IMR-90 (cell line): Measurements from ENCODE around the gene MAGI1. TPM values are rescaled to one million over a fixed set of nuclear protein-coding genes. Genes with fewer than 3 reads are reported as not detected.

Experiments used
- ATAC-seq: fragments of 200-7000 bp; cut with Tn5 transposase; 2 replicates; pipeline ENCODE4 v1.9.1; 2020; ENCODE audit warnings: low read depth, mild to moderate bottlenecking, moderate library complexity
- BruUV-seq: library from RNA; stranded (reverse); fragments of 400-500 nt; replicated peaks from 2 replicates; lab custom pipeline; 2021; lab: Mats Ljungman, UMichigan
- CTCF ChIA-PET: fragments of 300-600 bp; formaldehyde crosslinking; extraction: SDS; loops from one replicate; lab custom pipeline; 2021; ENCODE audit warnings: antibody characterized with exemption; lab: Yijun Ruan, JAX
- POLR2A ChIA-PET: fragments of 300-600 bp; sonication (Branson Sonifier 250); formaldehyde crosslinking; loops from one replicate; lab custom pipeline; 2022; ENCODE audit warnings: antibody characterized with exemption; ENCODE audit not compliant: unreplicated experiment; lab: Charles Lee
- DNase-seq: peaks from one replicate; pipeline ENCODE4 v3.0.0; 2013
- H2AFZ ChIP-seq: replicated peaks from 2 replicates; pipeline ENCODE3; 2013; ENCODE audit warnings: low read length, mild to moderate bottlenecking; ENCODE audit not compliant: poor library complexity
- H2AK5ac ChIP-seq: 2 replicates; pipeline ENCODE4 v1.6.1; 2013; ENCODE audit warnings: low read depth, low read length, inconsistent platforms
- H2AK9ac ChIP-seq: replicated peaks from 2 replicates; pipeline ENCODE3; 2013; ENCODE audit warnings: mild to moderate bottlenecking, low read depth, low read length, moderate library complexity; ENCODE audit not compliant: poor library complexity
- H2BK120ac ChIP-seq: 2 replicates; pipeline ENCODE4 v1.6.1; 2013; ENCODE audit warnings: low read depth, low read length, inconsistent platforms
- H2BK15ac ChIP-seq: 3 replicates; pipeline ENCODE4 v1.6.1; 2013; ENCODE audit warnings: low read depth, low read length, inconsistent platforms
- H2BK20ac ChIP-seq: 2 replicates; pipeline ENCODE4 v1.6.1; 2013; ENCODE audit warnings: low read depth, mild to moderate bottlenecking, inconsistent platforms, low read length, moderate library complexity
- H2BK5ac ChIP-seq: 2 replicates; pipeline ENCODE4 v1.6.1; 2013; ENCODE audit warnings: mild to moderate bottlenecking, low read depth, low read length, inconsistent platforms; ENCODE audit not compliant: poor library complexity, severe bottlenecking
- H3K14ac ChIP-seq: replicated peaks from 2 replicates; pipeline ENCODE4 v1.6.1; 2013; ENCODE audit warnings: low read depth, low read length, inconsistent platforms
- H3K18ac ChIP-seq: 2 replicates; pipeline ENCODE4 v1.6.1; 2013; ENCODE audit warnings: low read depth, low read length, control low read depth
- H3K23ac ChIP-seq: 2 replicates; pipeline ENCODE4 v1.6.1; 2013; ENCODE audit warnings: low read depth, low read length, inconsistent platforms
- H3K27ac ChIP-seq: 2 replicates; pipeline ENCODE4 v1.5.1; 2013; ENCODE audit warnings: mild to moderate bottlenecking, control low read depth, low read length; ENCODE audit not compliant: insufficient read depth
- H3K27me3 ChIP-seq: 2 replicates; pipeline ENCODE4 v1.6.1; 2013; ENCODE audit warnings: low read length; ENCODE audit not compliant: control insufficient read depth, insufficient read depth
- H3K36me3 ChIP-seq: 2 replicates; pipeline ENCODE4 v1.6.1; 2013; ENCODE audit warnings: low read length, mixed read lengths; ENCODE audit not compliant: control insufficient read depth, insufficient read depth
- H3K4ac ChIP-seq: 2 replicates; pipeline ENCODE4 v1.6.1; 2013; ENCODE audit warnings: low read depth, low read length, inconsistent platforms
- H3K4me1 ChIP-seq: 2 replicates; pipeline ENCODE4 v1.6.1; 2013; ENCODE audit warnings: low read length, mixed read lengths; ENCODE audit not compliant: control insufficient read depth, insufficient read depth
- H3K4me2 ChIP-seq: 2 replicates; pipeline ENCODE4 v1.6.1; 2013; ENCODE audit warnings: low read depth, mild to moderate bottlenecking, control low read depth, low read length, moderate library complexity
- H3K4me3 ChIP-seq: 2 replicates; pipeline ENCODE4 v1.5.1; 2013; ENCODE audit warnings: low read depth, mild to moderate bottlenecking, control low read depth, low read length, moderate library complexity; ENCODE audit not compliant: insufficient read depth
- H3K56ac ChIP-seq: 2 replicates; pipeline ENCODE4 v1.6.1; 2013; ENCODE audit warnings: low read length, inconsistent platforms; ENCODE audit not compliant: insufficient read depth; ENCODE audit errors: extremely low read depth
- H3K79me1 ChIP-seq, 2 experiments: 2 replicates each; pipeline ENCODE4 v1.6.1; 2013; ENCODE audit warnings: low read length in 2 of 2, inconsistent platforms in 1 of 2, low read depth in 1 of 2
- H3K9ac ChIP-seq: 2 replicates; pipeline ENCODE4 v1.6.1; 2013; ENCODE audit warnings: low read depth, low read length, control low read depth
- H3K9me1 ChIP-seq: 2 replicates; pipeline ENCODE4 v1.6.1; 2013; ENCODE audit warnings: low read length, inconsistent platforms; ENCODE audit not compliant: insufficient read depth
- H3K9me3 ChIP-seq: 2 replicates; pipeline ENCODE4 v1.6.1; 2013; ENCODE audit warnings: low read length; ENCODE audit not compliant: control insufficient read depth, insufficient read depth
- H4K20me1 ChIP-seq: 2 replicates; pipeline ENCODE4 v1.6.1; 2013; ENCODE audit warnings: low read length, inconsistent platforms; ENCODE audit not compliant: insufficient read depth
- H4K5ac ChIP-seq: 2 replicates; pipeline ENCODE4 v1.6.1; 2013; ENCODE audit warnings: mild to moderate bottlenecking, low read depth, low read length, control low read depth
- H4K8ac ChIP-seq, 2 experiments: 2 replicates each; pipeline ENCODE4 v1.6.1; 2013; ENCODE audit warnings: low read depth in 2 of 2, low read length in 2 of 2, control low read depth in 1 of 2, inconsistent platforms in 1 of 2
- H4K91ac ChIP-seq: 2 replicates; pipeline ENCODE4 v1.6.1; 2013; ENCODE audit warnings: low read depth, low read length, inconsistent platforms; ENCODE audit not compliant: insufficient read depth
- BHLHE40 ChIP-seq: fragments of 150-350 bp; IDR thresholded peaks from 2 replicates; pipeline ENCODE4 v1.6.1; 2016; ENCODE audit warnings: mild to moderate bottlenecking, low read depth, low read length
- CEBPB ChIP-seq: IDR thresholded peaks from 2 replicates; pipeline ENCODE4 v1.6.1; 2012; ENCODE audit warnings: low read depth, low read length, improper control_type of control experiment
- CHD1 ChIP-seq: IDR thresholded peaks from 2 replicates; pipeline ENCODE4 v1.6.1; 2012; ENCODE audit warnings: low read depth, low read length, improper control_type of control experiment
- FOS ChIP-seq: fragments of 150-350 bp; IDR thresholded peaks from 2 replicates; pipeline ENCODE4 v1.6.1; 2016; ENCODE audit warnings: low read depth, low read length
- MAFK ChIP-seq: IDR thresholded peaks from 2 replicates; pipeline ENCODE4 v1.6.1; 2012; ENCODE audit warnings: low read depth, low read length, improper control_type of control experiment
- MXI1 ChIP-seq: IDR thresholded peaks from 2 replicates; pipeline ENCODE4 v1.6.1; 2012; ENCODE audit warnings: low read depth, mild to moderate bottlenecking, low read length, moderate library complexity, borderline replicate concordance
- NFE2L2 ChIP-seq: fragments of 150-350 bp; IDR thresholded peaks from 2 replicates; pipeline ENCODE4 v1.6.1; 2016; ENCODE audit warnings: low read depth, mild to moderate bottlenecking, low read length
- RAD21 ChIP-seq: IDR thresholded peaks from 2 replicates; pipeline ENCODE4 v1.6.1; 2012; ENCODE audit warnings: low read length, improper control_type of control experiment
- RCOR1 ChIP-seq: IDR thresholded peaks from 2 replicates; pipeline ENCODE4 v1.6.1; 2012; ENCODE audit warnings: mild to moderate bottlenecking, low read length, improper control_type of control experiment; ENCODE audit not compliant: insufficient replicate concordance
- SMC3 ChIP-seq: fragments of 150-350 bp; IDR thresholded peaks from 2 replicates; pipeline ENCODE4 v1.6.1; 2016; ENCODE audit warnings: low read depth, mild to moderate bottlenecking, antibody characterized with exemption, low read length, moderate library complexity
- WGBS, 2 experiments: methylation state at CpG; one replicate each; pipeline versions ENCODE4 v1.1.5 to v1.1.7; 2013; ENCODE audit warnings: missing lambda C conversion rate in 2 of 2; ENCODE audit not compliant: insufficient read length in 1 of 2; ENCODE audit errors: extremely low coverage in 2 of 2; 5-methylcytosine and 5-hydroxymethylcytosine counted together
- dilution Hi-C: fragments of 300-500 bp; cut with HindIII; formaldehyde crosslinking; loops from one replicate; pipeline ENCODE4 v1.14.3; 2018; ENCODE audit warnings: low sequenced_read_pairs; ENCODE audit not compliant: unreplicated experiment
- in situ Hi-C: fragments of 300-500 bp; cut with MboI; formaldehyde crosslinking; loops from 3 replicates; pipeline ENCODE4 v1.14.3; 2019; ENCODE audit warnings: low sequenced_read_pairs, inconsistent platforms, mixed read lengths
- intact Hi-C: fragments of 100-400 bp; cut with micrococcal nuclease; formaldehyde crosslinking; loops from 2 replicates; pipeline ENCODE4 v1.10.0; 2022
- polyA plus RNA-seq, 3 experiments: library from polyadenylated mRNA; depleted of rRNA; stranded (reverse); fragments of >200 nt; gene quantifications; 2 replicates each; pipeline ENCODE4 v1.2.3, GENCODE V29; 2012; ENCODE audit warnings: low replicate concordance in 1 of 3
- total RNA-seq: library from RNA; depleted of rRNA; stranded (reverse); fragments of >200 nt; gene quantifications from 2 replicates; pipeline ENCODE4 v1.2.3, GENCODE V29; 2012
- TF ChIP-seq, protein P1 (sequence below): fragments of 150-350 bp; IDR thresholded peaks from 2 replicates; pipeline ENCODE4 v1.6.1; 2017; ENCODE audit warnings: mild to moderate bottlenecking, antibody characterized with exemption, low read length, low read depth
- TF ChIP-seq, protein P2 (sequence below): conservative IDR thresholded peaks from 2 replicates; pipeline ENCODE4 v1.5.1; 2012; ENCODE audit warnings: mild to moderate bottlenecking, low read depth, low read length, improper control_type of control experiment
- TF ChIP-seq, protein P3 (sequence below): fragments of 150-350 bp; IDR thresholded peaks from 2 replicates; pipeline ENCODE4 v1.6.1; 2016; ENCODE audit warnings: low read depth, mild to moderate bottlenecking, low read length, moderate library complexity, borderline replicate concordance

Gene MAGI1
- total and polyA plus RNA-seq, 2 of the 4 experiments (the other 2 are of a cell fraction), result 14.5 to 24.2 TPM

- CTCF ChIA-PET, result no interaction called here
- H2BK120ac ChIP-seq, result peak overlapping the region; percentile 81
- H3K9me1 ChIP-seq, result 0 out of 2 replicates have a peak, but pooled peaks cover 3% of the 10 kb centered on the region
- no peaks in the 10 kb centered on the region for H3K36me3 ChIP-seq
- peak overlapping the region; percentile 83 for H3K23ac ChIP-seq
- ATAC-seq (peak; percentile 88), DNase-seq (peak; percentile 80)
- peak overlapping the region; percentile 89 for H2AK9ac ChIP-seq
- peak overlapping the region; percentile 64 for H4K91ac ChIP-seq
- H3K79me1 ChIP-seq, result no peaks in the 10 kb centered on the region
- peaks cover 6% of the 10 kb centered on the region for H3K4me1 ChIP-seq
- intact Hi-C loops (no loop called here), in situ Hi-C loops (loop anchor here (10.0 kb wide), 2 partner anchors 87 to 263 kb away; no protein-coding TSS in a partner anchor), dilution Hi-C loops (no loop called here)
- no peak overlapping the region; the same call in 1 of the 2 replicates for H3K9ac ChIP-seq
- 0% methylated on average over 1 of the region's 6 CpGs; no CpG with 5 or more reads in 1 of the 2 experiments for WGBS, 2 experiments
- H2BK15ac ChIP-seq, result peak overlapping the region; percentile 55; the same call in 1 of the 3 replicates
- peak overlapping the region; percentile 70 for H4K5ac ChIP-seq
- no TSS peak for BruUV-seq
- H4K20me1 ChIP-seq, result no peaks in the 10 kb centered on the region
- H3K4me2 ChIP-seq, result peak overlapping the region; percentile 79
- peak overlapping the region; percentile 67; the same call in 1 of the 2 replicates for H3K56ac ChIP-seq
- peak overlapping the region in 1 of 2 experiments; percentile 86; a peak in 2 of 4 replicates for H4K8ac ChIP-seq
- peak overlapping the region; percentile 1; the same call in 1 of the 2 replicates for H3K27ac ChIP-seq
- H2BK5ac ChIP-seq, result peak overlapping the region; percentile 83
- no peaks in the 10 kb centered on the region for H3K9me3 ChIP-seq
- peak overlapping the region; percentile 61 for H2AK5ac ChIP-seq
- peak overlapping the region; percentile 63; the same call in 1 of the 2 replicates for H3K4ac ChIP-seq
- H3K4me3 ChIP-seq, result no peak overlapping the region
- no peaks in the 10 kb centered on the region for H3K27me3 ChIP-seq
- H2AFZ ChIP-seq, result peak overlapping the region; percentile 1
- POLR2A ChIA-PET, result no interaction called here
- peak overlapping the region; percentile 76 for H2BK20ac ChIP-seq
- peak overlapping the region; percentile 70 for H3K14ac ChIP-seq
- H3K18ac ChIP-seq, result peak overlapping the region; percentile 75
- no peak for TF ChIP-seq MXI1
- TF ChIP-seq, protein P1, sequence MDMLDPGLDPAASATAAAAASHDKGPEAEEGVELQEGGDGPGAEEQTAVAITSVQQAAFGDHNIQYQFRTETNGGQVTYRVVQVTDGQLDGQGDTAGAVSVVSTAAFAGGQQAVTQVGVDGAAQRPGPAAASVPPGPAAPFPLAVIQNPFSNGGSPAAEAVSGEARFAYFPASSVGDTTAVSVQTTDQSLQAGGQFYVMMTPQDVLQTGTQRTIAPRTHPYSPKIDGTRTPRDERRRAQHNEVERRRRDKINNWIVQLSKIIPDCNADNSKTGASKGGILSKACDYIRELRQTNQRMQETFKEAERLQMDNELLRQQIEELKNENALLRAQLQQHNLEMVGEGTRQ, result no peak
- TF ChIP-seq, protein P2, sequence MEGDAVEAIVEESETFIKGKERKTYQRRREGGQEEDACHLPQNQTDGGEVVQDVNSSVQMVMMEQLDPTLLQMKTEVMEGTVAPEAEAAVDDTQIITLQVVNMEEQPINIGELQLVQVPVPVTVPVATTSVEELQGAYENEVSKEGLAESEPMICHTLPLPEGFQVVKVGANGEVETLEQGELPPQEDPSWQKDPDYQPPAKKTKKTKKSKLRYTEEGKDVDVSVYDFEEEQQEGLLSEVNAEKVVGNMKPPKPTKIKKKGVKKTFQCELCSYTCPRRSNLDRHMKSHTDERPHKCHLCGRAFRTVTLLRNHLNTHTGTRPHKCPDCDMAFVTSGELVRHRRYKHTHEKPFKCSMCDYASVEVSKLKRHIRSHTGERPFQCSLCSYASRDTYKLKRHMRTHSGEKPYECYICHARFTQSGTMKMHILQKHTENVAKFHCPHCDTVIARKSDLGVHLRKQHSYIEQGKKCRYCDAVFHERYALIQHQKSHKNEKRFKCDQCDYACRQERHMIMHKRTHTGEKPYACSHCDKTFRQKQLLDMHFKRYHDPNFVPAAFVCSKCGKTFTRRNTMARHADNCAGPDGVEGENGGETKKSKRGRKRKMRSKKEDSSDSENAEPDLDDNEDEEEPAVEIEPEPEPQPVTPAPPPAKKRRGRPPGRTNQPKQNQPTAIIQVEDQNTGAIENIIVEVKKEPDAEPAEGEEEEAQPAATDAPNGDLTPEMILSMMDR, result no peak
- TF ChIP-seq MAFK, result no peak
- TF ChIP-seq RAD21, result no peak
- TF ChIP-seq SMC3, result no peak
- TF ChIP-seq CEBPB, result peak; percentile 92
- TF ChIP-seq CHD1, result no peak
- TF ChIP-seq FOS, result peak; percentile 19; the same call in 1 of the 2 replicates
- no peak for TF ChIP-seq RCOR1
- TF ChIP-seq BHLHE40, result 0 out of 2 replicates have a peak, but pooled peaks have one; percentile 44
- TF ChIP-seq NFE2L2, result no peak
- TF ChIP-seq, protein P3, sequence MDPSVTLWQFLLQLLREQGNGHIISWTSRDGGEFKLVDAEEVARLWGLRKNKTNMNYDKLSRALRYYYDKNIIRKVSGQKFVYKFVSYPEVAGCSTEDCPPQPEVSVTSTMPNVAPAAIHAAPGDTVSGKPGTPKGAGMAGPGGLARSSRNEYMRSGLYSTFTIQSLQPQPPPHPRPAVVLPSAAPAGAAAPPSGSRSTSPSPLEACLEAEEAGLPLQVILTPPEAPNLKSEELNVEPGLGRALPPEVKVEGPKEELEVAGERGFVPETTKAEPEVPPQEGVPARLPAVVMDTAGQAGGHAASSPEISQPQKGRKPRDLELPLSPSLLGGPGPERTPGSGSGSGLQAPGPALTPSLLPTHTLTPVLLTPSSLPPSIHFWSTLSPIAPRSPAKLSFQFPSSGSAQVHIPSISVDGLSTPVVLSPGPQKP, result peak; percentile 63; the same call in 1 of the 2 replicates
Measured at GRCh38 chr3:66047311-66048050, 8.8 kb upstream of the MAGI1 start.
